IPS-NIHi11 (cell line): ENCODE measurements around the gene KLF9.
"Not testable (repeated sequence)": the region's sequence is repeated elsewhere in the genome, so short reads cannot be mapped to it uniquely, and the experiment has no call there.

Experiments used
- DNase-seq: peaks from one replicate; pipeline ENCODE4 v3.0.0; 2012; ENCODE audit warnings: mixed read lengths, low spot score

KLF9 gene

DNA sequence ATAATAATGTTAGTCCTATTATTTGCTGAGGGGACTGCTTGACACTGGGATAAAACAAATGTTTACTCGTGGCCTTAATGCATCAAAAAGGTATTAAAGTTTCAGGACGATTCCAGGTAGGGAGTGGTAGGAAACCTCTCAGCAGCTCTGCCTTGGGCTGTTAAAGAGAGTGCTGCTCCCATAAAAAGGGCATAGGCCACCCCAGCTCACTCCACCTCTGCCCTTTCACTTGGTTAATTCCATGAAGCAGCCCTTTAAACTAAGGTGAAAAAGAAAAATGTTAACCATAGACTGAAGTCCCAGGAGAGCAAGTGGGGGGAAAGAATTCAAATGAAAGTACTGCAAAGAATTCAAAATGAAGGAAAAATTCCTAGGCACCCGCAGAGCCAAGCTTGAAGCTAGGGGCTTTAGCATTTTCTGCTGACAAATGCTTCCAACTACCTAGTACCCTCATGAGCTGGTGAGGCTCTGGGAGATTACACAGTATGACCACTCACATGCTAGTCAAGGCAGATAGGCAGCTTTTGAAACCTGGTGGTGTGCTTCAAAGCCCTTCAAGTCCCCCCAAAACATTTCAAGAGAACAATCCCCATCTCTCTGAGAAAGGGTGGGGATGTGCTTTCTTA lies 8.5 kb downstream of the KLF9 start:
- no peak for DNase-seq

DNA sequence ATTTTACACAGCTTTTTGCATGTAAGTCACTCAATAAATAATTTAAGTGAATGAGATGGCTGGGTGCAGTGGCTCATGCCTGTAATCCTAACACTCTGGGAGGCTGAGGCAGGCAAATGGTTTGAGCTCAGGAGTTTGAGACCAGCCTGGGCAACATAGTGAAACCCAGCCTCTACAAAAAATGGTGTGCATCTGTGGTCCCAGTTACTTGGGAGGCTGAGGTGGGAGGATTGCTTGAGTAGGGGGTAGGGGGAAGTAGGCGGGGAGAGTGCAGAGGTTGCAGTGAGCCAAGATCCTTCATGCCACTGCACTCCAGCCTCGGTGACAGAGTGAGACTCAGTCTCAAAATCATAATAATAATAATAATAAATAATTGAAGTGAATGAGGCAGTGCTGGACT lies 10.2 kb downstream of the KLF9 start:
- DNase-seq, result no peak

DNA sequence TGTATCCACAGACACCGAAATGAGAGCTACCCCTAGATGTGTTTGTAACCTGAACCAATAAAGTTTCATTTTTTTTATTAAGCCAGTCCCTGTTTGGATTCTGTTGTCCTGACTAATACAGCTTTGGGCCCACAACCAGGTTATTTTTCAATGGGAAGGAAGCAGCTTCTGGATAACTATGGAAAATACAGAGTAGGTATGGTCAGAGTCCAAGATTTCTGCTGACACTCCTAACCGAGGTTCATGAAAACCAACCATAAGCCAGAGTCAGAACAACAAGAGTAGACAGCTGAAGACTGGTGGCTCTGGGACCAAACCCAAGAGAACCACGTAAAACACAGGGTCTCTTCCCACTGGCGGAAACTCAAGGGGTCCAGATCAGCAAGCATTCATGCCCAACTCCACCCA lies 10.8 kb downstream of the KLF9 start:
- no peak for DNase-seq

DNA sequence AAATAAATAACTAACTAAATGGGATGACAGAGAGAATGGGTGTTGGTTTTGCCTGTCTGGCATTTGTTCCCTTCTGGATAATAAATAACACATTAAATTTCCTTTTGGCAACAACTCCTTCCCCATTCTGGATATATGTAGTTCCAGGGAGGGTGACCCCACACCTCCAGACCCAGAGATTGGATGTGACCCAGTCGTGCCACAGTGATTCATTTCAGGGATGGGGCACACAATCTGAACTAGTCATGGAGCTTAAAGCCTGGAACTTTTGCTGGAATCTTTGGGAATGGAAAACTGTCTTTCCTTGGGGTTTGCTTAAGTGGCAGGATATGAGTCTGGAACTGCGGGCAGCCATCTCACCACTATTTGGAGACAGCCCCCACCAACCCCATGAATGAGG lies 11.3 kb downstream of the KLF9 start:
- no peak for DNase-seq

DNA sequence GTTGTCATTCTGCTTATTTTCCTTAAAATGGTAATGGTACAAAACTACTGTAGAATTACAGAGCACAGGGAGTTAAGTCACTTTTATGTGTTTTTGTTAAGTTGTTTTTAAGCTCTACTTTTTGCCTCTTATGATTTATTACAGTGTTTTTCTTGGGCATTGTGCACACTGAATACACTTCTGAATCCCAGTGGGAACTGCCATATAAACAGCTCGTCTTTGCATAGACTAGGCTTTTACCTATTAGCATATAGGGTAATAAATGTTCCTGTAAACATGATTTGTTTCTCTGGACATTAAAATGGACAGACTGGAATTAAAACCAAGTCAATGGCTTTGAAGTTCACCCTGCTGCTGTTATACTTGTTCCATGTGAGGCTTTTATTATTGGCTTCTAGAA lies 12.2 kb downstream of the KLF9 start:
- no peak for DNase-seq

DNA sequence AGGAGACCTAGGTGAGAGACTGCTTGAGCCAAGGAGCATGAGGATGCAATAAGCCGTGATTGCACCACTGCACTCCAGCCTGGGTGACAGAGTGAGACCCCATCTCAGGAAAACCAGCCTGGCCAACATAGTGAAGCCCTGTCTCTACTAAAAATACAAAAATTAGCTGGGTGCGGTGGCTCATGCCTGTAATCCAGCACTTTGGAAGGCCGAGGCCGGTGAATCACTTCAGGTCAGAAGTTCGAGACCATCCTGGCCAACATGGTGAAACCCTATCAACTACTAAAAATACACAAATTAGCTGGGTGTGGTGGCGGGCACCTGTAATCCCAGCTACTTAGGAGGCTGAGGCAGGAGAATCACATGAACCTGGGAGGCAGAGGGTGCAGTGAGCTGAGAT lies 13.2 kb downstream of the KLF9 start:
- not testable (repeated sequence) for DNase-seq

DNA sequence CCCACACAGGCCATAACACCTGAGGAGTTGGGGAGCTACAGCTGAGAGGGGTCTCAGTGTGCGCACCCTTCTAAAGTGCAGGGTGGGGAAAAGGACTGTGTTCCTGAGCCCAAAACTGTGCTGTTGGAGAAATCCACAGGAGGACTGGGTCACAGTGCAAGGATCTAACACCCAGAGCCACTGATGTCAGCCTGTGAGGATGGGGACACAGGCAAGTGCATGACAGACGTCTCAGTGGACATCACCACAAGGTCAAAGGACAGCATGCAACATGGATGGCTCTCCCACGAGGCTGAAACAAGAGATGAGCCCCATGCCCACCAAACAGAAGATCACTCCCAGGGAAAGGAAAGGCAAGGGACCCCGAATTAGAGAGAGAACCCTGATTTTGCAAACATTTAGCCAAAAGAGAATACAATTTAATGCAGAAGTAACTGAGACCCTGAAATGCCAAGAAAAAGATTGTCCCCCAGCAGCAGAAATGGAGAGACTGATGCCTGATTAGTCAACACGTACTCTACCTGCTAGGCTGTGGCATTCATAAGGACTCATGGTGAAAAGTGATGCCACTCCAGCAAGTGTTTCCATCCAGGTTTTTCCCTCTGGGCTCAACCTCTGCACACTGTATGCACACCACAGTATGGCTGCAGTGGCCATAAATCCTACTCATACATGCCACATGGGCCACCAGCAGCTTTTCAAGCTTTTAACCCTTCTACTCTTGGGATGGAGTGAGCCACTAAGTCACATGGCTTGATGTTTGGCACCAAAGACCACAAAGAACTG lies 14.2 kb downstream of the KLF9 start:
- no peak for DNase-seq

DNA sequence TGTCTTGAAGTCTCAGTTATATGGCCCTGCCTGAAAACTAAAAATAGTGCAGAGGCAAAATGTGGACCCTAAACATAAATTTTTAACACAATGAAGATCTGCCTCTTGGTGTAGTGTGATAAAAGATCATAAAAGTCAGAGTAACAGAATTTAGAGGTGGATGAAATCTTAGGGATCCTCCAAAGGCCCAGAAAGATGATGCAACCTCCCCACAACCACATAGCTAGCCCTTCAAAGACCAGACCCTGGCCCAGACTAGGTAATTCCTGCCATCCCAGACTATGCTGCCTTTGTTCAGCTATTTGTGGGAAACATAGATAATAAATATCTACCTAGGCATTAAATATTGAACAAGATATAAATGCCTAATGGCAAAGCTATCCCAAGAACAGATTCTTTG lies 15.3 kb downstream of the KLF9 start:
- no peak for DNase-seq

DNA sequence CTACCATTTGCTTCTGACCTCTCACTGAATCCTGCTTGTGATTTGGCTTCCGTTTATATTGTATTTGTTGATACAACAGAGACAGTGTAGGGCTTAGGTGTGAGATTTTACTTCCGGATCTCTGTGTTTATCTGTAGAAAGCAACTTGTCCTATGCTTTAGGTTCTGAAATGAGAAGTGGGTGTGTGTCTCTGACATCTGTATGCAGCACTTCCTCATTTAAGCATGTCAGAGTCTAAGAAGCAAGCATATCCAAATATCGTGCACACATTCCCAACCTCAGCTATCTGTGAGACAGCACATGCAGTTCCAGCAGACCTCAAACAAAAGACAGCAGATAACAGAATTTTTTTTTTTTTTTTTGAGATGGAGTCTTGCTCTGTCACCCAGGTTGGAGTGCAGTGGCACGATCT lies 16.3 kb downstream of the KLF9 start:
- no peak for DNase-seq

DNA sequence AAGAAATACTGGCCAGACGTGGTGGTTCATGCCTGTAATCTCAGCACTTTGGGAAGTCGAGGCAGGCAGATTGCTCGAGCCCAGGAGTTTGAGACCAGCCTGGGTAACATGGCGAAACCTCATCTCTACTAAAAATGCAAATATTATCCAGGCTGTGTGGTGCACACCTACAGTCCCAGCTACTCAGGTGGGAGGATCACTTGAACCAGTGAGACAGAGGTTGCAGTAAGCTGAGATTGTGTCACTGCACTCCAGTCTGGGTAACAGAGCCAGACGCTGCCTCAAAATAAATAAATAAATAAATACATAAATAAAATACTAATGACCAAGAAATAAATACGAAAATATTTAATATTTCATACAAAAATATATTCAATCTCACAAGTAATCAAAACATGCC lies 18.8 kb downstream of the KLF9 start:
- DNase-seq, result no peak

DNA sequence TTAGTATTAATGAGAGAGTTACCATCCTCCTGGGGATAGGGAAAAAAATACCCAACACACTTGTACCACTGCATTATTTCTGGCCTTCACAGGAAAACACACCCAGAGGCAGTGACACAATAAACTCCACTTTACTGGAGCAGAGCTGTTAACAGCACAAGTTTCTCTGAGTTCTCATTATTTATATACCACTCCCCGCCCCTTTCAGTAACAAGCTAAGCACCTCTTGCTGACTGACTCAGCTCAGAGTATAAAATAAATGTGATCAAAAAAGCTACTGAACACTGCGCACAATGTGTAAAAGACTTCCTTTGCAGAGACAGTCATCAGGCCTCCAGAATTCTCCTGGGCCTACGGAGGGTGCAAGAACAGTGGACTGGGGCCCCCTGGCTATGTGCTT lies 21.6 kb downstream of the KLF9 start:
- DNase-seq, result no peak

DNA sequence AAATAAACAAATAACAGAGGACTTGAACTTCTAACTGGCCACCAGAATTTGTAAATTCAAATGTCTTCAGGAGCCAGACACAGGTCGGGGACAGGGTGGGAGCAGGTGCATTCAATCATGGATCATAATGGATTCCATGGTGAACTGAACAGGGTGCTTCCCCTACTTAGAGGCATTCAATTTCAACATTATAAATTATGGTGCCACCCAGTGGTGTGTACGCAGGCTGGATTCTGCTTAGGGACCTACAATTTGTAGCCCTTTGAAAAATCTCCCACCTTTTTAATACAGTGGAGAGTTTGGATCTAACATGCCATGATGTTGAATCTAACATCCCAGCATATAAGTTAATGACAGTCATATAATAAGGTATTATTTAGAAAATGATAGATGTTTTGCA lies 22.3 kb downstream of the KLF9 start:
- no peak for DNase-seq

DNA sequence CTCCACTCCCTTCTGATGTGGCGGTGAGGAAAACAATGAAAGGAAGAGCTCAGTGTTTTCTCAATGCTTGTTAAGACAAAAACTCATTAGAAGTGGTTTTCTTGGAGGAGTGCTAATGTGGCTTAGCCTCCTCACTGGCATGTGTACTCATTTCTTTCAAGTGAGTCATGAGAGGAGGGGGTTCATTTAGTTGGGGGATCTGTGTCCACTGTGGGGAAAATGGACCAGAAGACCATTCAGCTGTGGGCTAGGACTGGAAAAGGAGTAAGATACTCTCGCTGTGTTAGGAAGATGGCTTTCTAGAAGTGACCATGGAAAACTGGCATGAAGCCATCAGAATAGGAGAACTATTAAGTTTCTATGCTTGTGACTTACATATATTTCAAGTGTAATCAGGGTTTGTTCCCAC lies 23.5 kb downstream of the KLF9 start:
- no peak for DNase-seq

DNA sequence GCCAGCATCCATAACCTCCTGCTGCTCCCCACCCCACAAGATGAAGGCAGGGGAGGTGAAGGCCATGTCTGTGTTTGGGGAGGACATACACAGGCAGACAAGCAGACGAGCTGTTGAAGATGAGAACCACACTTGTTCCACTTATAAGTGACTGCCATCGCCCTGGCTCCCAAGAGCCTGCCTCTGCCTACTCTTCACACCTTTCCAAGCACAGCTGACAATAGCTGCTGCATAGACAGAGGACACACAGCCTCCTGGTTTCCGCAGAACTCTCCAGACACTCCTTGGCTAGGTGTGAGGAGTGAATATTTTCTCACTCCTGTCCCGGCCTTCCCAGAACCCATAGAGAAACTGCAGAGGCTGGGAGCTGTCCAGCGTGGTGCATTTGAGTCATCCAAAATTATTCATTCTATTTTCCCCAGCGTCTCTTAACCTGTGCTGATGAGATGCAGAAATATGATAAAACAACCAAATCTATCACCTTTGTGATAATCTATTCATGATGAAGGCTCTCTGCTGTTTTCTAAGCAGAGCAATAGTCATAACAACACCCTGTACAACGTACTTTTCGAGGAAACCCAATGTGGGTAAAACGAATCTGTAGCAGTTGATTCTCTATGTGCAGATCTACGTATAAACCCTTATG lies 24.7 kb downstream of the KLF9 start:
- no peak for DNase-seq

DNA sequence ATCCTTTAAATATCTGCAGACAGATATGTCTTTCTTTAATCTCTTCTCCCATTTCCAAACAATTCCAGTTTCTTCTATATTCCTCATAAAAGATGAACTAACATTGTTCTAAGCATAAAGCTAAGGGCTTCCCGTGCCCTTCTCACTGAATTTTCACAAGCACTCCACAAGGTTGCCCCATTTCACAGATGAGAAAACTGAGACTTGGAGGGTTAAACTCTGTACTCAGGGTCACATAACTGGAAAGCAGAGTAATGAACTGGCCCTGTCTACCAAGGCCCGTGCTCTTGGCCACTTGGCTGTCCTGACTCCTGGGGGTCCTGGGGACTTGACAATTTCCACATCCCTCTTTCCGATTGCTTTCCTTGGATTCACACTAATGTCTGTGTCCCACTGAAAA lies 25.3 kb downstream of the KLF9 start:
- no peak for DNase-seq

DNA sequence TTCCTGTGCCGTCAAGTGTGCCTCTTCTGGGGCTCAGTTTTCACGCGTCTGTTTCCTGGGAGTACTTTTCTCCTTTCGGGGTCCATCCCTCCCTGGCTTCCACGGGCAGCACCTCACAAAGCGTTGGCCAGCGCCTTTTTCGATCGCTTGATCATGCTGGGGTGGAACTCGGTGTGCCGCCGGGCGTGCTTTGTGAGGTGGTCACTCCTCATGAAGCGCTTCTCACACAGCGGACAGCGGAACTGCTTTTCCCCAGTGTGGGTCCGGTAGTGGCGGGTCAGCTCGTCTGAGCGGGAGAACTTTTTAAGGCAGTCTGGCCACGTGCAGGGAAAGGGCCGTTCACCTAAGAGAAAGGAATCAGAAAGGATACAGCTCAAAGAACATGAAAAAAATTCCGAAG lies 26.8 kb downstream of the KLF9 start:
- no peak for DNase-seq

DNA sequence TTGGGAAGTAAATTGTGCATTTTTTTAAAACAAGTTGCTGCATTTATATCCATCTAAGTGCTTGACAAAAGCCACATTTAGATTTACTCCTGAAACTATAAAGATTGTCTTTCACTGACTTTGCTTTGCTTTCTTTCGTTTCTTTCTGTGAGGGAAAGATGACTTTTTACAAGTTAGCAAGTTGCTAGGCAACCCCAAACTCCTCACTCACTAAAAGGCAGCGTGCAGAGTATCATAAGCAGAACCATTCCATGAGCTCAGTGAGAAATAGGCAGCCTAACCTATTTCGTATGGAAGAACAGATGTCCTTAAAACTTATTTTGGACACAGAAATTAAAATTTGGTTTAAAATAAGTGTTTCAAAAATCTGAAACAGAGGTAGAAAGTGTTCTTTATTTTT lies 29.0 kb downstream of the KLF9 start:
- no peak for DNase-seq

DNA sequence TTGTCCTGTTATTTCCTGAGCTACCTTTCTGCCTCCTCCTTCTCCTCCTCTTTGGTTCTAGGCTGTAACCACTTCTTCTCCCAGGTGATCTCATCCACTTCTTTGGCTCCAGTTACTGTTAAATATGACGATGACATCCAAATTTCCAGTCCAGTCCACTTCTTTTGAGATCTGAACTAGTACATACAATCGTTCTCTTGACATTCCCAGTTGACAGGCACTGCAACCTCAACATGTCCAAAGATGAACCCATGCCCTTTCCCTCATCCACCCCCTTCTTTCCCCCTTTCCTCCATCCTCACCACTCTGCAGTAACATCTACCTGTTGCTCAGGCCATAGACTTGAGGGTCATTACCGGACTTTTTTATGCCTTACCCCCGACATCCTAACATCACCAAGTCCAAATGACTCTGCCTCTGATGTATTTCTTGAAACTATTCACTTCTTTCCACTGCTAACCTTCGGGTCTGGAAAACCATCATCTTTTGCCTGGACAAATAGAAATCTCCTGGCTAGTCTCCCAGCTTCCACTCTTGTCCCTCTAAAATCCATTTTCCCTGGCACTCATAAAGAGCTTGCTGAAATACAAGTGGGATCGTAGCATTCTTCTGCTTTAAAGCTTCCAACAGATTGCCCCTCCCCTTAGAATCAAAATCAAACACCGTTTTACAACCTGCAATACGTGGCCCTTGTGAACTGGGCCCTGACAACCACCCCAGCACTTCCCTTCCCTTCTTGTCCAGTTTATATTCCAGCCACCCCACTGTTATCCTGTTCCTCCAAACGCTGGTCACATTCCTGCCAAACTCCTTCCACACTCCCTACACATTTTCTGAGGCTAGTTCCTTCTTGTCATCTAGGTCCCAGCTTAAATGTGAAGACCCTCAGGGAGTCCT lies 31.5 kb downstream of the KLF9 start:
- DNase-seq, result no peak

DNA sequence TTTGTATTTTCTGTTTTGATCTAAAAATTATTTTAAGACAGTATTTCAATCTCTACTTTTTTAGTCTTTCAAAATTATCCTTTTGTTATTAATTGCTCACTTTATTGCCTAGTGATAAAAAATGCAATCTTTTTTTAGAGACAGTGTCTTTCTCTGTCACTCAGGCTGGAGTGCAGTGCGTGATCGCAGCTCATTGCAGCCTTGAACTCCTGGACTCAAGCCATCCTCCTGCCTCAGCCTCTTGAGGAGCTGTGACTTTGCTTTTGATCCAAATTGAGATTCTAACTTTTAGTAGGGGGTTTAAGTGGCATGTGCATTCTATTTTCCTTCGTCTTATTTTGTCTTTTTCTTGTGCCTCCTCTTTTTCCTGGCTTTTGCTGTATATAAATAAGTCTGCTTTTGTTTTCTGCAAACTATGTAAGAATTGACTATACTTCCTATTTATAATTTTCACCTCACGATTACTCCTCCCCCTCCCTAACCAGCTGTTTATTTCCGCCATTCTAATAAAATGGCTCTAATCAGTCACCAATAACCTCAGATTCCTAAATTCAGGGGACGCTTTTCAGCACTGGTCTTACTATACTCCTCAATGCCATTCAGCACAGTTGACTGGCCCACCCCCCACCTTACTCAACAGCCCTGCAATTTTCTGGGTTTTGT lies 32.3 kb downstream of the KLF9 start:
- DNase-seq, result no peak

DNA sequence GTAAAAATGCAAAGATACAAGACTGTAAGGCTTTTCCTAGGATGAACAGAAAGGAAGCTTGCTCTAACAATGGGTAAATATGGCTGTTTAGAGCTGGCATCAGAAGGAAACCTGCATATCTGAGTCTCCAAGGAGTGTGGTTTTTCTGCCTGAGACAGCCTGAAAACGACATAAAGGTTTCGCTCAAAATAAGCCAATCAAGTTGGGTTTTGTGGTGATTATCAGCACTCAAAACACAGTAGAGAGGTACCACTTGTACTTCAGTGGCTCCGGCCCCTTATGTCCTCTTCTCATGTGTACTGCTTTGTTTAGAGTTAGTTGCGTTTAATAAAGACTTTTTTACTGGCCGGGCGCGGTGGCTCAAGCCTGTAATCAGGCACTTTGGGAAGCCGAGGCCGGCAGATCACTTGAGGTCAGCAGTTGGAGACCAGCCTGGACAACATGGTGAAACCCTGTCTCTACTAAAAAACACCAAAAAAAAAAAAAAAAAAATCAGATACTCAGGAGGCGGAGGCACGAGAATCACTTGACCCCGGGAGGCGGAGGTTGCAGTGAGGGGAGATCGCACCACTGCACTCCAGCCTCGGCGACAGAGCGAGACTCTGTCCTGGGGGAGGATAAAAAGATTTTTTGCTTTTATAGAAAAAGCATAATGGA lies 39.4 kb downstream of the KLF9 start:
- no peak for DNase-seq

DNA sequence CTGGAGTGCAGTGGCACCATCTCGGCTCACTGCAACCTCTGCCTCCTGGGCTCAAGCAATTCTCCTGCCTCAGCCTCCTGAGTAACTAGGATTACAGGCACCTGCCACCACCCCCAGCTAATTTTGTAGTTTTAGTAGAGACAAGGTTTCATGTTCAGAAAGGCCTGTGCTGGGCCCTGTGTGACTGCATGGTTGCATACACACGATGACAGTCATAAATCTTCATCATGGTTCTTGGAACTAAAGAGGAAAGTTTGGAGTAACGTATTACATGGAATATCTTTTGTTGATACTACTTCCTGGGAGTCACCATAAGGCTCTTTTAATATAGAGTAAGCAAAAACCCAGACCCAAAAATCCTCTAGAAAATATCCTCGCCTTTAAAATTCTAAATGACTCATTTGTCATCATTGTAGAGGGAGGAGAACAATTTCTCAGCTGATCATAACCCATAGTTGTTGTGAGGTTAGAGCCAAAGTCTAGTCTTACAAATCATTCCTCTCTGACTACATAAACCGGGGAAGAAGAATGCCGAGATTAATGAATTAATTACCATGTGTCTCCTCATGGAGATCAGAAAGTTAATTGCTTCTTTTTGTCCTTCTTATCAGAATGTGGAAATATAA lies 47.0 kb downstream of the KLF9 start:
- no peak for DNase-seq
